GM12864 (cell line): Measurements from ENCODE around the gene CHERP.
A peak's percentile ranks its signal among the peaks of the same experiment; 100 is the strongest.
"Not testable (repeated sequence)": the region's sequence is repeated elsewhere in the genome, so short reads cannot be mapped to it uniquely, and the experiment has no call there.

Experiments
- DNase-seq: peaks from one replicate; pipeline ENCODE4 v3.0.0-alpha.2; 2011; ENCODE audit warnings: low read depth
- H3K4me3 ChIP-seq: 2 replicates; pipeline ENCODE4 v1.5.1; 2011; ENCODE audit warnings: mild to moderate bottlenecking, low read depth, low read length, control low read depth
- CTCF ChIP-seq: IDR thresholded peaks from 2 replicates; pipeline ENCODE4 v1.5.1; 2011; ENCODE audit warnings: low read depth, mild to moderate bottlenecking, moderate library complexity, low read length, control low read depth, inconsistent platforms; ENCODE audit errors: missing control alignments

CHERP gene

GRCh38 chr19:16559780-16560276, 17.6 kb upstream of the CHERP start:
- no peak overlapping the region for H3K4me3 ChIP-seq
- no peak for DNase-seq
- TF ChIP-seq CTCF = no peak

GRCh38 chr19:16554776-16555175, 12.5 kb upstream of the CHERP start:
- no peak overlapping the region for H3K4me3 ChIP-seq
- TF ChIP-seq CTCF = no peak
- no peak for DNase-seq

DNA sequence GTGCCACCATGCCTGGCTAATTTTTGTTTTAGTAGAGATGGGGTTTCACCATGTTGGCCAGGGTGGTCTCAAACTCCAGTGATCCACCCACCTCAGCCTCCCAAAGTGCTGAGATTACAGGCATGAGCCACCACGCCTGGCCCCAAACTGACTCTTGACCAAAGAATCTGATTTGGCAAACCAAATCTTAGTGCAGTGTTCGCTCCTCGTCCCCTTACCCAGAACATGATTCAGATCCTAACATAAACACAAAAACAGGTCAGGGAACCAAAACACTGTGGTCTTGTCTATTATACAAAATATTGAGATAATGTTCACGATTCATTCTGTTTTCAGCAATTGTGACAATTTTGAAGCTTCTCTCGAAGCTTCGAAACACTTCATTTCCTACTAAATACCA, 9.7 kb upstream of the CHERP start:
- not testable (repeated sequence) for H3K4me3 ChIP-seq

DNA sequence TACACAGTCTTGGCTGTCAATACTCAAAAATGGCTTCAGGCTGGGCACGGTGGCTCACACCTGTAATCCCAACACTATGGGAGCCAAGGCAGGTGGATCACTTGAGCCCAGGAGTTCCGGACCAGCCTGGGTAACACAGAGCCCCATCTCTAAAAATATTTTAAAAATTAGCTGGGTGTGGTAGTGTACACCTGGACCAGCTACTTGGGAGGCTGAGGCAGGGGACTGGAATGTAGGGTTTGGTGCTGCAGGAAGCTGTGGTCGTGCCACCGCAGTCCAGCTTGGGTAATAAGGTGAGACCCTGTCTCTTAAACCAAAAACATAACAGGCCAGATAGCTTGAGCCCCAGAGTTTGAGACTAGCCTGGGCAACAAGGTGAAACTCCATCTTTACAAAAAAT, 6.7 kb upstream of the CHERP start:
- no peak overlapping the region for H3K4me3 ChIP-seq
- DNase-seq = no peak
- no peak for TF ChIP-seq CTCF

More for the DNA sequence above, 9.7 kb upstream of the CHERP start:
- not testable (repeated sequence) for DNase-seq

DNA sequence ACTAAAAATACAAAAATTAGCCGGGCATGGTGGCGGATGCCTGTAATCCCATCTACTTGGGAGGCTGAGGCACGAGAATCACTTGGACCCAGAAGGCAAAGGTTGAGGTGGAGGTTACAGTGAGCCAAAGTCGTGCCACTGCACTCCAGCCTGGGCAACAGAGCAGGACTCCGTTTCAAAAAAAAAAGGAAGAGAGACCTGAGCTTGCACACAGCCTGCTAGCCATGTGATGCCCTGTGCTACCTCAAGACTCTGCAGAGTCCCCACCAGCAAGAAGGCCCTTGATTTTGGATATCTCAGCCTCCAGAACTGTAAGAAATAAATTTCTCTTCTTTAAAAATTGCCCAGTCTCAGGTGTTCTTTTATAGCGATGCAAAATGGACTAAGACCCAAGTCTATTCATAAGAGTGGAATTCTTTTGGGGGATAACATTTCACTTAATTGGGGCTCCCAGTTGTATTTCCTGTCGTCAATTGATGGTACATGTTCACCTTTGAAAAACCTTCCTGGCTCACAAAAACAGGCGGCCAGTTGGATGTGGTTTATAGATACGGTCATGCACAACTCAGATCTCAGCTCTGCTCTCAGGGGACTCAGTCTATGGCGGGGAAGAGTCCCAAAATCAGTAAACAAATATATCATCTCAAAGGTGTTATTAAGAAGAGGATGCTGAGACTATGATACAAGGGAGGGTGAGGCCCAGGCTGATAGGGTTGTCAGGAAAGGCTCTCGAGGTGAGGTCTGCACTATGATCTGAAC, 2.4 kb upstream of the CHERP start:
- TF ChIP-seq CTCF = no peak
- H3K4me3 ChIP-seq = no peak overlapping the region; the same call in 1 of the 2 replicates
- no peak for DNase-seq

DNA sequence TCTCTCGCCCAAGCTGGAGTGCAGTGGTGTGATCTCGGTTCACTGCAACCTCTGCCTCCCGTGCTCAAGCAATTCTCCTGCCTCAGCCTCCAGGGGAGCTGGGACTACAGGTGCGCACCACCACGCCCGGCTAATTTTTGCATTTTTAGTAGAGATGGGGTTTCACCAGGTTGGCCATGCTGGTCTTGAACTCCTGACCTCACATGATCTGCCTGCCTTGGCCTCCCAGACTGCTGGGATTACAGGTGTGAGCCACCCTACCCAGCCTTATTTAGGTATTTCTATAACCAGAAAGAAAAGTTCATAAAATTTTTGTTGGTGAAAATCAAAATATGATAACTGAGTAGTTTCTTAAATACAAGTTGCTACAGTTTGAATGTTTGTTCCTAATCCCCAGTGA, 1.5 kb upstream of the CHERP start:
- H3K4me3 ChIP-seq = peak overlapping the region; percentile 77; the same call in 1 of the 2 replicates
- DNase-seq = not testable (repeated sequence)

- DNase-seq = no peak
- no peak for TF ChIP-seq CTCF
- H3K4me3 ChIP-seq = peak overlapping the region; percentile 77
Measured at GRCh38 chr19:16542910-16543472, 754 bp upstream of the CHERP start.

DNA sequence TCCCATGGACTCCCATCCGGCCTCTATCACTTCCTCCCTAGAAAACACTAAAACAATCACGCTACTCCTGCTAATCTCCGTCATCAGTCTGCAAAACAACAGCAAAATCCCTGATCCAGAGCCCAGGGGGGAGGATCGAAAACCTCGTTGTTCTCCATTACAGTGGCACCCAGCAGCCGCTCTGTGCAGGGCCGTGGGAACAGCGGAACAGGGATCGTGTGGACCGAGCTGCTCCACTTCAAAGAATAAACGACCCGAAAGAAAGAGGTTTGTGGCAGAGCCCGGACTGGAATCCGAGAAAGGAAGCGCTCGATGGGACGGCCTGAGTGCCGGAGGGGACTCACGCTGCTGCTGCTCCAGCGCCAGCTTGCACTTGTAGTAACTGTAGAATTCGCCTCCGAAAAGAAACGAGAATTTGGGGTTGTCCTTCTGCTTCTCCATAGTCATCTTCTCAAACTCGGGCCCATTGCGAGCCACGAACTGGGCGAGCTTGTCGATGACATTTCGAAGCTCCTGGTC, 652 bp downstream of the CHERP start:
- DNase-seq = no peak
- no peak for TF ChIP-seq CTCF
- H3K4me3 ChIP-seq = peak overlapping the region; percentile 77
